Panc1 (cell line): ENCODE results near the gene HERC3. TPM values are rescaled to one million over a fixed set of nuclear protein-coding genes. Genes with fewer than 3 reads are reported as not detected.

Experiments used
- ATAC-seq: fragments of 200-7000 bp; cut with Tn5 transposase; 2 replicates; pipeline ENCODE4 v1.9.1; 2020; ENCODE audit warnings: mild to moderate bottlenecking, moderate library complexity
- BruUV-seq: library from RNA; stranded (reverse); fragments of 400-500 nt; replicated peaks from 2 replicates; lab custom pipeline; 2021; lab: Mats Ljungman, UMichigan
- CTCF ChIA-PET: fragments of 300-600 bp; sonication (Branson Sonifier 250); formaldehyde crosslinking; loops from one replicate; lab custom pipeline; 2022; ENCODE audit warnings: antibody characterized with exemption; lab: Charles Lee
- POLR2A ChIA-PET: fragments of 300-600 bp; sonication (Branson Sonifier 250); formaldehyde crosslinking; loops from one replicate; lab custom pipeline; 2022; ENCODE audit warnings: antibody characterized with exemption; lab: Charles Lee
- DNase-seq: peaks from one replicate; pipeline ENCODE4 v3.0.0-alpha.2; 2010; ENCODE audit warnings: low read depth, low spot score
- H3K27ac ChIP-seq: 2 replicates; pipeline ENCODE4 v1.5.1; 2011; ENCODE audit warnings: mild to moderate bottlenecking, low read length, inconsistent platforms
- H3K27me3 ChIP-seq: fragments of 200-500 bp; sonication (Bioruptor generic); 2 replicates; pipeline ENCODE4 v1.6.0; 2014; ENCODE audit warnings: low read length, inconsistent platforms; ENCODE audit not compliant: control insufficient read depth, insufficient read depth
- H3K36me3 ChIP-seq: fragments of 200-500 bp; sonication (Bioruptor generic); 2 replicates; pipeline ENCODE4 v1.5.1; 2014; ENCODE audit warnings: inconsistent platforms, mild to moderate bottlenecking, low read length, moderate library complexity; ENCODE audit not compliant: control insufficient read depth, insufficient read depth
- H3K4me1 ChIP-seq: 2 replicates; pipeline ENCODE4 v1.5.1; 2011; ENCODE audit warnings: inconsistent platforms, mild to moderate bottlenecking, low read length, moderate library complexity; ENCODE audit not compliant: control insufficient read depth, insufficient read depth
- H3K4me3 ChIP-seq, 2 experiments: 2 replicates each; pipeline ENCODE4 v1.5.1; 2011 to 2012; ENCODE audit warnings: low read depth in 2 of 2, low read length in 2 of 2, mild to moderate bottlenecking in 2 of 2, inconsistent platforms in 1 of 2, moderate library complexity in 1 of 2
- H3K9me3 ChIP-seq: fragments of 200-500 bp; sonication (Bioruptor generic); 2 replicates; pipeline ENCODE4 v1.5.1; 2014; ENCODE audit warnings: low read depth, mild to moderate bottlenecking, inconsistent platforms, low read length, moderate library complexity; ENCODE audit not compliant: control insufficient read depth, insufficient read depth
- POLR2AphosphoS5 ChIP-seq: IDR thresholded peaks from 2 replicates; pipeline ENCODE4 v1.6.1; 2012; ENCODE audit warnings: mild to moderate bottlenecking, low read depth, low read length, moderate library complexity
- SIN3A ChIP-seq: IDR thresholded peaks from 2 replicates; pipeline ENCODE4 v1.6.1; 2012; ENCODE audit warnings: low read depth, mild to moderate bottlenecking, low read length, moderate library complexity, borderline replicate concordance; ENCODE audit not compliant: insufficient read depth
- TCF7L2 ChIP-seq: IDR thresholded peaks from 2 replicates; pipeline ENCODE4 v1.6.1; 2011; ENCODE audit warnings: mild to moderate bottlenecking, low read depth, low read length, inconsistent platforms
- in situ Hi-C: cut with HindIII; loops from 2 replicates; pipeline ENCODE4 v1.10.0; 2016; ENCODE audit warnings: low sequenced_read_pairs, low pct_unique_long_range_greater_than_20kb
- intact Hi-C: fragments of 100-400 bp; cut with micrococcal nuclease; formaldehyde crosslinking; loops from one replicate; pipeline ENCODE4 v1.10.0; 2022; ENCODE audit not compliant: unreplicated experiment
- total RNA-seq: library from RNA; stranded (reverse); gene quantifications from one replicate; pipeline ENCODE4 v1.2.1, GENCODE V29; 2021; ENCODE audit not compliant: unreplicated experiment
- TF ChIP-seq, protein P1 (sequence below): fragments of 450-650 bp; IDR thresholded peaks from 2 replicates; pipeline ENCODE4 v1.5.1; 2017; ENCODE audit warnings: mild to moderate bottlenecking
- TF ChIP-seq, protein P2 (sequence below), 2 experiments: IDR thresholded peaks; 2 replicates each; pipeline ENCODE4 v1.6.1; 2011 to 2012; ENCODE audit warnings: low read depth in 2 of 2, control low read depth in 1 of 2, low read length in 1 of 2, mild to moderate bottlenecking in 1 of 2, moderate library complexity in 1 of 2; ENCODE audit not compliant: insufficient read depth in 1 of 2

The HERC3 gene
- total RNA-seq, 1 experiment from 2014 or later = 1.1 TPM

DNA sequence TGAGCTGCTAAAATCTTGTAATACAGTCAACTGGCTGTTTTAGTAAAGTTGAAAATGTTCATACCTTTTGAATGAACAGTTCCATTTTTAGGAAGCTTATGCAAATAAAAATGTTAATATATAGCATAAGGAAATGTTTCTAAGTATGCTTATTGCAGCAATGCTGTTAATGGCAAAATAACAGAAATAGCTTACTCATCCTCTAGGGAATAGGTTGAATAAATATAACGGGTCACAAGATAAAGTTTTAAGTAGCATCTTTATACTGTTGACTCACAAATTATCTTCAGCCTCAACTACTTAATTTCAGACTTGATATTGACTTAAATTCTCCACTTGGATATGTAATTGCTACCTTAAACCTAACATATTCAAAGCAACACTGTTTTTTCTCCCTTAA is 27.7 kb downstream of the HERC3 start:
- no peaks in the 10 kb centered on the region for H3K9me3 ChIP-seq
- ChIA-PET CTCF (no interaction called here), POLR2A (no interaction called here)
- H3K27ac ChIP-seq = no peak overlapping the region
- TF ChIP-seq TCF7L2 (no peak), POLR2AphosphoS5 (no peak), SIN3A (no peak)
- TF ChIP-seq, protein P1, sequence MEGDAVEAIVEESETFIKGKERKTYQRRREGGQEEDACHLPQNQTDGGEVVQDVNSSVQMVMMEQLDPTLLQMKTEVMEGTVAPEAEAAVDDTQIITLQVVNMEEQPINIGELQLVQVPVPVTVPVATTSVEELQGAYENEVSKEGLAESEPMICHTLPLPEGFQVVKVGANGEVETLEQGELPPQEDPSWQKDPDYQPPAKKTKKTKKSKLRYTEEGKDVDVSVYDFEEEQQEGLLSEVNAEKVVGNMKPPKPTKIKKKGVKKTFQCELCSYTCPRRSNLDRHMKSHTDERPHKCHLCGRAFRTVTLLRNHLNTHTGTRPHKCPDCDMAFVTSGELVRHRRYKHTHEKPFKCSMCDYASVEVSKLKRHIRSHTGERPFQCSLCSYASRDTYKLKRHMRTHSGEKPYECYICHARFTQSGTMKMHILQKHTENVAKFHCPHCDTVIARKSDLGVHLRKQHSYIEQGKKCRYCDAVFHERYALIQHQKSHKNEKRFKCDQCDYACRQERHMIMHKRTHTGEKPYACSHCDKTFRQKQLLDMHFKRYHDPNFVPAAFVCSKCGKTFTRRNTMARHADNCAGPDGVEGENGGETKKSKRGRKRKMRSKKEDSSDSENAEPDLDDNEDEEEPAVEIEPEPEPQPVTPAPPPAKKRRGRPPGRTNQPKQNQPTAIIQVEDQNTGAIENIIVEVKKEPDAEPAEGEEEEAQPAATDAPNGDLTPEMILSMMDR = no peak
- TF ChIP-seq, protein P2, sequence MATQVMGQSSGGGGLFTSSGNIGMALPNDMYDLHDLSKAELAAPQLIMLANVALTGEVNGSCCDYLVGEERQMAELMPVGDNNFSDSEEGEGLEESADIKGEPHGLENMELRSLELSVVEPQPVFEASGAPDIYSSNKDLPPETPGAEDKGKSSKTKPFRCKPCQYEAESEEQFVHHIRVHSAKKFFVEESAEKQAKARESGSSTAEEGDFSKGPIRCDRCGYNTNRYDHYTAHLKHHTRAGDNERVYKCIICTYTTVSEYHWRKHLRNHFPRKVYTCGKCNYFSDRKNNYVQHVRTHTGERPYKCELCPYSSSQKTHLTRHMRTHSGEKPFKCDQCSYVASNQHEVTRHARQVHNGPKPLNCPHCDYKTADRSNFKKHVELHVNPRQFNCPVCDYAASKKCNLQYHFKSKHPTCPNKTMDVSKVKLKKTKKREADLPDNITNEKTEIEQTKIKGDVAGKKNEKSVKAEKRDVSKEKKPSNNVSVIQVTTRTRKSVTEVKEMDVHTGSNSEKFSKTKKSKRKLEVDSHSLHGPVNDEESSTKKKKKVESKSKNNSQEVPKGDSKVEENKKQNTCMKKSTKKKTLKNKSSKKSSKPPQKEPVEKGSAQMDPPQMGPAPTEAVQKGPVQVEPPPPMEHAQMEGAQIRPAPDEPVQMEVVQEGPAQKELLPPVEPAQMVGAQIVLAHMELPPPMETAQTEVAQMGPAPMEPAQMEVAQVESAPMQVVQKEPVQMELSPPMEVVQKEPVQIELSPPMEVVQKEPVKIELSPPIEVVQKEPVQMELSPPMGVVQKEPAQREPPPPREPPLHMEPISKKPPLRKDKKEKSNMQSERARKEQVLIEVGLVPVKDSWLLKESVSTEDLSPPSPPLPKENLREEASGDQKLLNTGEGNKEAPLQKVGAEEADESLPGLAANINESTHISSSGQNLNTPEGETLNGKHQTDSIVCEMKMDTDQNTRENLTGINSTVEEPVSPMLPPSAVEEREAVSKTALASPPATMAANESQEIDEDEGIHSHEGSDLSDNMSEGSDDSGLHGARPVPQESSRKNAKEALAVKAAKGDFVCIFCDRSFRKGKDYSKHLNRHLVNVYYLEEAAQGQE (IDR thresholded peaks at IDR 0.05; ENCODE audit: insufficient read depth in 1 of 2, low read depth in 2 of 2, low read length in 1 of 2) = no peak
- H3K4me3 ChIP-seq = no peak overlapping the region
- DNase-seq (no peak), ATAC-seq (no peak)
- H3K36me3 ChIP-seq = no peaks in the 10 kb centered on the region
- H3K4me1 ChIP-seq = no peaks in the 10 kb centered on the region
- intact Hi-C loops (no loop called here), in situ Hi-C loops (no loop called here)
- no TSS peak for BruUV-seq
- no peaks in the 10 kb centered on the region for H3K27me3 ChIP-seq

DNA sequence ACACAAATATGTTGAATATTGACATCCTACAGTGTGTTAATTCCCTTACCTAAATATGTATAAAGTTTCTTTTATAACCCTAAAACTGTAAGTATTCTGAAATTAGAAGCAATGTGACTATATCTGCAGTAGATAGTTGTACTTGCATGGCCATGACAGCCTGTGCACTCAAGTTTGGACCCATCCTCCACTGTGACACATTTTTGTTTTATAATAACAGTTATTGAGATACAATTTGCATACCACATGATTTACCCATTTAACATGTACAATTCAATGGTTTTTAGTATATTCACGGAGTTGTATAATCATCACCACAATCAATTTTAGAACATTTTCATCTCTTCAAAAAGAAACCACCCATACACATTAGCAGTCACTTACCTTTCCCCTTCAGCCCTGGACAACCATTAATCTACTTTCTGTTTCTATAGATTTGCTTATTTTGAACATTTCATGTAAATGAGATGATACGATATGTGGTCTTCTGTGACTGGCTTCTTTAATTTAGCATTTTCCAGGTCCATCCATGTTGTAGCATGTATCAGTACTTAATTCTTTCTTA is 29.6 kb downstream of the HERC3 start:
- ChIA-PET POLR2A (no interaction called here), CTCF (no interaction called here)
- no peaks in the 10 kb centered on the region for H3K4me1 ChIP-seq
- no peak for DNase-seq
- BruUV-seq = no TSS peak
- H3K27me3 ChIP-seq = no peaks in the 10 kb centered on the region
- intact Hi-C loops = no loop called here
- no peak overlapping the region for H3K27ac ChIP-seq
- no peak overlapping the region for H3K4me3 ChIP-seq
- no peaks in the 10 kb centered on the region for H3K9me3 ChIP-seq
- H3K36me3 ChIP-seq = no peaks in the 10 kb centered on the region
- no peak for ATAC-seq
- in situ Hi-C loops = no loop called here
- no peak for TF ChIP-seq TCF7L2
- TF ChIP-seq POLR2AphosphoS5 = no peak
- TF ChIP-seq, protein P1 = no peak
- TF ChIP-seq, protein P2 (IDR thresholded peaks at IDR 0.05; ENCODE audit: insufficient read depth in 1 of 2, low read depth in 2 of 2, low read length in 1 of 2) = no peak
- no peak for TF ChIP-seq SIN3A
